ENCODE results near the gene D2HGDH.

D2HGDH gene

GRCh38 chr2:241721852-241722251, 12.6 kb upstream of the D2HGDH start:
- Mint-ChIP-seq H3K9me3 (peaks cover 38% of the 10 kb centered on the region), H3K4me1 (no peaks in the 10 kb centered on the region), H3K36me3 (ENCODE audit: low read depth) (peaks cover 86% of the 10 kb centered on the region), H3K27me3 (ENCODE audit: low read depth, poor library complexity) (no peaks in the 10 kb centered on the region), H3K4me3 (no peak overlapping the region), H3K27ac (no peak overlapping the region)
- no peak for DNase-seq
- TF ChIP-seq, protein P1, sequence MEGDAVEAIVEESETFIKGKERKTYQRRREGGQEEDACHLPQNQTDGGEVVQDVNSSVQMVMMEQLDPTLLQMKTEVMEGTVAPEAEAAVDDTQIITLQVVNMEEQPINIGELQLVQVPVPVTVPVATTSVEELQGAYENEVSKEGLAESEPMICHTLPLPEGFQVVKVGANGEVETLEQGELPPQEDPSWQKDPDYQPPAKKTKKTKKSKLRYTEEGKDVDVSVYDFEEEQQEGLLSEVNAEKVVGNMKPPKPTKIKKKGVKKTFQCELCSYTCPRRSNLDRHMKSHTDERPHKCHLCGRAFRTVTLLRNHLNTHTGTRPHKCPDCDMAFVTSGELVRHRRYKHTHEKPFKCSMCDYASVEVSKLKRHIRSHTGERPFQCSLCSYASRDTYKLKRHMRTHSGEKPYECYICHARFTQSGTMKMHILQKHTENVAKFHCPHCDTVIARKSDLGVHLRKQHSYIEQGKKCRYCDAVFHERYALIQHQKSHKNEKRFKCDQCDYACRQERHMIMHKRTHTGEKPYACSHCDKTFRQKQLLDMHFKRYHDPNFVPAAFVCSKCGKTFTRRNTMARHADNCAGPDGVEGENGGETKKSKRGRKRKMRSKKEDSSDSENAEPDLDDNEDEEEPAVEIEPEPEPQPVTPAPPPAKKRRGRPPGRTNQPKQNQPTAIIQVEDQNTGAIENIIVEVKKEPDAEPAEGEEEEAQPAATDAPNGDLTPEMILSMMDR (IDR thresholded peaks at IDR 0.05): no peak

- peaks cover 85% of the 10 kb centered on the region for H3K36me3 Mint-ChIP-seq (ENCODE audit: low read depth)
- DNase-seq: no peak
- TF ChIP-seq, protein P1 (IDR thresholded peaks at IDR 0.05): no peak
Observed at GRCh38 chr2:241722896-241723454, 11.5 kb upstream of the D2HGDH start.

DNA sequence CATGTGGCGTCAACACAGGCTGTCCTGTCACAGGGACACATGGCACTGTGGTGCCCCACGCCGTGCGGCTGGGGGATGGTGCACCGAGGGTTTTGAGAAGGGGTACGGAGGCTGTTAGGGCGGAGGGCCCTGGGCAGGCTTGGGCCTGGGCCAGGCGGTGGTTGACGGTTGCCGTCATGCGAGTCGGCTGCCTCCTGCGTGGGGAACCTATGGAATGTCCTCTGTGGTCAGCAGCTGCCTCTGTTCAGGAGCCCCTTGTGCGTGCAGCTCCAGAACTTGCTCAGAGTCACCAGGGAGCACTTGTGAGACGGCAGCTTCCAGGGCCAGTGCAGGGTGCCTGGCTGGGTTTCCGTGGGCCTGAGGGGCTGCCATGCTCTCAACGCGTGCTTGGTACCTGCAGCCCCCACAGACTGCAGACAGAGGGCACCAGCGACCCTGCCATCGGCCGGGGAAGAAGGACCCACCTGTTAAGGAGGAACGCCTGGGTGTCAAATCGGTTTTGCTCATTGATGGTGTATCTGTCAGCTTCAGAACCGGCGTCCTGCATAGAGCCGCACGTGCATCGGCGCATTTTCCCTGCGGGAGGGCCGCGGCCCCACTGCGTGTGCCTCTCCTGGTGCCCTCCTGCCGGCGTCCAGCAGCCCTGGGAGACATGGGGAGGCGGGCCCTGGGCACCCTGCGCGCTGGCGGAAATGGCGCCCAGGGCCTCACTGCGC, 10.0 kb upstream of the D2HGDH start:
- TF ChIP-seq, protein P1 (IDR thresholded peaks at IDR 0.05): no peak
- Mint-ChIP-seq H3K27ac (peak overlapping the region; percentile 29), H3K9me3 (peaks cover 38% of the 10 kb centered on the region), H3K4me1 (no peaks in the 10 kb centered on the region), H3K36me3 (ENCODE audit: low read depth) (peaks cover 76% of the 10 kb centered on the region), H3K27me3 (ENCODE audit: low read depth, poor library complexity) (no peaks in the 10 kb centered on the region), H3K4me3 (no peak overlapping the region)
- no peak for DNase-seq

More at GRCh38 chr2:241722896-241723454, 11.5 kb upstream of the D2HGDH start:
- Mint-ChIP-seq H3K9me3 (peaks cover 38% of the 10 kb centered on the region), H3K4me3 (no peak overlapping the region), H3K4me1 (no peaks in the 10 kb centered on the region), H3K27ac (no peak overlapping the region), H3K27me3 (ENCODE audit: low read depth, poor library complexity) (no peaks in the 10 kb centered on the region)

DNA sequence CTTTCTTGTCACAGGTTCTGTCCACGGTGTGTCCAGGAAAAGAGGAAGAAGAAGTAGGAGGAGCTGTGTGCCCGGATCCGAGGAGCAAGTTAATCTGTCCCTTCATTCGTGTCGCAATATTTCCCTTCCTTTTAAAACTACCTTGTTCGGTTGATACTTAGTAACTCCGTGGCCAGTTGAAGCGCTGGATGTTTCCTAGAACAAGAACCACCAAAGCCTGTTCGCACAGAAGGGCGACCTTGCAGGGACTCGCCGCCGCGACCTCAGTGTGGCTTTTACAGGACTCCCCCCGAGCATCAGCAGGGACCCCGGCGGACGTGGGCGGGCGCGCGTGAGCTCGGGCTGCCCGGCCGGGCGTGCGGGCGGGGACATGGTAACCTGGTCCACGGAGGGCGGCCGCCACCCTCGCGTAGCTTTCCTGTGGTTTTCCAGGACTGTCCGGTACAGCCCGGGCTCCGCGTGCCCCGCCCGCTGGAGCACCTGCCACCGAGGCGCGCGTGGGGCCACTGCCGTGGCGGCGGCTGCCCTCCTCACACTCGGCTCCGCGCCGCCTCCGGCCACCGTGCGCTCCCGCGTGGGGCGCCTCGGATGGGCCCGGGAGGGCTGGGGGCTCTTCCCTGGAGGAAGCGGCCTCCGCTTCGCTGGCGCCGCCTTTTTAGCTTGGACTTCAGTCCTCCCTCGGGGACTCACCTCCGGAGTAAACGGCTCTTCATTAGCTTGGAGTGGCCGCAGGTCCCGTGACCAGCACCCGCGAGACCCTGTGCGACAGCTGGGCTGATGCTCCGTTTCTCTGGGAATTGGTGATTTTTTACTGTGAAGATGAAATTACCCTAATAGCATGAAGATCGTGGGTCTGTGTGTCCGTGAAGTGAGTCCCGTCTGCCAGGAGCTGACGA, 9.2 kb upstream of the D2HGDH start:
- TF ChIP-seq, protein P1 (IDR thresholded peaks at IDR 0.05): no peak
- no peak for DNase-seq
- H3K9me3 Mint-ChIP-seq: peaks cover 38% of the 10 kb centered on the region
- H3K27ac Mint-ChIP-seq: peak overlapping the region; percentile 87
- H3K27me3 Mint-ChIP-seq (ENCODE audit: low read depth, poor library complexity): no peaks in the 10 kb centered on the region
- H3K4me3 Mint-ChIP-seq: no peak overlapping the region
- H3K4me1 Mint-ChIP-seq: no peaks in the 10 kb centered on the region
- peaks cover 75% of the 10 kb centered on the region for H3K36me3 Mint-ChIP-seq (ENCODE audit: low read depth)

DNA sequence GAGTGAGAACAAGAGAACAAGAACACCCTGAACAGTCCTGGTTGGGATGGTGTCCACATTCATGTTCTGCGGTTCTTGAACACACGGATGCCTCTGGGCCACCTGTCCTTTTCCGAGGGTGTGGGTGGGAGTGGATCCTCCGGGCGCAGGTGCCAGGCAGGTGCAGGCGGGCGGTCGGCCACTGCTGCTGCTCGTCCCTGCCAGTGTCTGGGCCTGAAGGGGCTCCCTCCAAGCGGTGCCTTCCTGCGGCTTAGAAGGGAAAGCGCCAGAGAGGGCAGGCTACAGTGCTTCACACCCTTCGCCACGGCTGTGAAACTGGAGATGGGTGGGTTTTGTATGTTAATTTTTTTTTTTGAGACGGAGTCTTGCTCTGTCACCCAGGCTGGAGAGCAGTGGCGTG, 8.0 kb upstream of the D2HGDH start:
- TF ChIP-seq, protein P1 (IDR thresholded peaks at IDR 0.05): no peak

More for the DNA sequence above, 8.0 kb upstream of the D2HGDH start:
- no peaks in the 10 kb centered on the region for H3K27me3 Mint-ChIP-seq (ENCODE audit: low read depth, poor library complexity)
- no peak for DNase-seq
- H3K4me3 Mint-ChIP-seq: no peak overlapping the region
- H3K27ac Mint-ChIP-seq: peak overlapping the region; percentile 87
- peaks cover 63% of the 10 kb centered on the region for H3K36me3 Mint-ChIP-seq (ENCODE audit: low read depth)
- peaks cover 9% of the 10 kb centered on the region for H3K4me1 Mint-ChIP-seq
- H3K9me3 Mint-ChIP-seq: peaks cover 32% of the 10 kb centered on the region

Data from nephron progenitor cell (in vitro differentiated cells).